Left ventricle myocardium superior (tissue), 1 donor: Measurements from ENCODE around the gene JDP2. TPM values are rescaled to one million over a fixed set of nuclear protein-coding genes. Genes with fewer than 3 reads are reported as not detected.
A peak's percentile ranks its signal among the peaks of the same experiment; 100 is the strongest.
"Not testable (repeated sequence)": the region's sequence is repeated elsewhere in the genome, so short reads cannot be mapped to it uniquely, and the experiment has no call there.

Experiments
- ATAC-seq: fragments of 200-7000 bp; cut with Tn5 transposase; one replicate; pipeline ENCODE4 v1.9.1; 2020; ENCODE audit warnings: mild to moderate bottlenecking, moderate library complexity
- DNase-seq: peaks from one replicate; pipeline ENCODE4 v3.0.0-alpha.2; 2020
- intact Hi-C: fragments of 100-400 bp; cut with micrococcal nuclease; formaldehyde crosslinking; loops from one replicate; pipeline ENCODE4 v1.11.0; 2022
- long read RNA-seq: library from polyadenylated mRNA; unstranded; transcript quantifications from one replicate; pipeline ENCODE4 v2.0.0, GENCODE V29; 2021
- total RNA-seq: library from RNA; stranded (reverse); fragmentation: NEBNext Ultra II Directional; extraction: Animal tissue kit (Norgen Biotek cat#: 25700); gene quantifications from one replicate; pipeline ENCODE4 v1.2.1, GENCODE V29; 2021
- donor health status: DM: no; HTN: yes; CAD: no; lungs with severe emphysema.

Gene JDP2, protein sequence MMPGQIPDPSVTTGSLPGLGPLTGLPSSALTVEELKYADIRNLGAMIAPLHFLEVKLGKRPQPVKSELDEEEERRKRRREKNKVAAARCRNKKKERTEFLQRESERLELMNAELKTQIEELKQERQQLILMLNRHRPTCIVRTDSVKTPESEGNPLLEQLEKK
- total RNA-seq, result 24.7 TPM
- long read RNA-seq, full-length matches to known transcripts, result 34 of 46 reads
- long read RNA-seq, partial matches to known transcripts, result 2 of 46 reads
- long read RNA-seq, other reads (novel, unspliced or antisense), result 10 of 46 reads

DNA sequence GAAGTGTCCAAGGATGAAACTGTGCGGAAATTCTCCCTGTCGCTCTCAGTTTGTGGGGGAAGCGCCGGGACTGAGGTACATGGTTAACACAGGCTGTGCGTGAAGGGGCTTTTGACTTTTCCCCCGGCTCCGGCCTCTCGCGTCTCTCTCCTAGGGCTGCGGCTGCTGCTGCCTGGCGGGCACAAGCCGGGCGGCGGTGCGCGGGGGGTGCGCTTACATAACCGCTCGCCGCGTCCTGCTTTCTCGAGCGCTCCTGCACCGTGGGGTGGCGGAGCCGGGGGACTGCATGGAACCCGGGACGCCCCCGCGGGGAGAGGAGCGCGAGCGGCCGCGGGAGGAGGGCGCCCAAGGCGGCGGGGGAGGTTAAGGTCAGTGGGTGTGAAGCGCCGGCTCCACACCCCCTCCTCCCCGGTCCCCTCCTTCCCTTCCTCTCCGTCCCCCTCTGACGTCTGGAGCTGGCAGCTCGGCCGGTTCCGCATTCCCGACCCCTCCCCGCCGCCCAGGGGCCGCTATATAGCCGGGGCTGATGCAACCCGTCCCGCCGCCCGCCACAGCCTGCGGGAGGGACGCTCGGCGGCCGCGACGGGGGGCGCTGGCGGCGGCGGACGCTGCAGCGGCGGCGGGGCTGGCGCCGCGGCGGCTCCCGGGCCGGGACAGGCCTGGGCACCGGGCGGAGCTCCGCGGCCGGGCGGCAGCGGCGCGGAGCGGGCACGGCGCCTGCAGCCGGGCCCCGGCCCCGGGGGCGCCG, at the start of gene JDP2:
Gene JDP2, plus strand, starts transcription at position 541 of the 748 bp plus-strand sequence. CDS start 9,899 bp downstream, outside the sequence.
- DNase-seq, result peak; percentile 98
- ATAC-seq, result peak; percentile 90
- intact Hi-C loops, result no loop called here

DNA sequence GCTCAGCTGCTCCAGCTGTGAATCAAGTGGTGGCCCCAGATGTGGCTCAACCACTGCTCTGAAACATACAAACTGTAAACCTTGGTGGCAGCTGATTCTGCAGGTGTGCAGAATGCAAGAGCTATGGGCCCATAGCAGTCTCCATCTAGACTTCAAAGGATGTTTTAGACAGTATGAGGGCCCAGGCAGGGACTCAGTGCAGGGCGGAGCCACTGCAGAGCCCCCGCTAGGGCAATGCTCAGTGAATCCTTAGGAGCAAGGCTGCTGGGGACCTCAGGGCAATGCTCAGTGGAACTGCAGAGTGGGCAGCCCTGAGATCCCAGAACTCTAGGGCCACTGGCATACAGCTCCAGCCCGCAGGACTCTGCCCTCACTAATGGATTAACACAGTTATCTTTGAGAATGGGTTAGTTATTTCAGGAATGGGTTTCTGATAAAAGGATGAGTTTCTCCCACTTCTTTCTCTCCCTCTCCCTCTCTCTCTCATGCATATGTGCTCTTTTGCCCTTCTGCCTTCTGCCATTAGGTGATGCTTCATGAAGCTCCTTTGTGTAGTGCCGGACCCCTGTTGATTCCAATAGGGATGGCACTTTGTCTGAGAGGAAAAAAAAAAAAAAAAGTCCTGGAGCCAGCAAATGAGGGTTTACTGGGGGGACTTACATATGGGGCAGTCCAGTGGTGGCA, 48.4 kb upstream of the JDP2 start:
- intact Hi-C loops, result no loop called here
- ATAC-seq, result no peak
- no peak for DNase-seq

DNA sequence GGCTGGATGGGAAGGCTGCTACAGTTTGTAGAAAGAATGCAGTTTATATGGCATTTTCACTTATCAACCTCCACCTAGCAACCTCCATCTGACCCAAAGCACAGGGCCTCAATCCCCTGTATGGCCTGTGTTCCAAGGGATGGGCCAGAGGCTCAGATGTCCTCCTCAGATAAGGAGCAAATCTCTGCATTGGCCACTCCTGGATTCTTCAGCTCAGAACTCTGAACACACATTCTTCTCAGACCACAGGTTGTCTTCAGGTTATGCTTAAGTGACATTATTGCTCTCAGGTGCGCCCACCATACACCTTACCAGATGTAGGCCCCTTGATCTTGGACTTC, 47.9 kb upstream of the JDP2 start:
- DNase-seq (no peak), ATAC-seq (no peak)
- intact Hi-C loops, result no loop called here

DNA sequence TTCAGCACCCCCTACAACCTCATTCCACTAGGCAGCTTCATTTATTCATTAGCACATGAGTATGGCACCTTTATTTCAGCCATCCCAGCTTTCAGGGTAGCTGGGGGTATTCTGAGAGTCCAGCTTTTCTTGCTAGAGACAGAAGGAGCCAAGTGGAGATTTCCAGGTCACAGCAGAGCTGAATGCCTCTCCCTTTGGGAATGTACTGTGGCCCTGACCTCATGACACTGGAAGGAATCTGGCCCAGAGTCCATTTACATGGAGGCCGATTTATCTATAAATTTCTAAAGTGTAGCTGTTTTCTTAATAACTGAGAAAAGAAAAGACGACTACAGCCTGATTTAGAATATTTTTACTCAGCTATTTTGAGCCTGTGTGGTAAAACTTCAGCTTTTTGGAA, 47.2 kb upstream of the JDP2 start:
- intact Hi-C loops, result no loop called here
- DNase-seq (no peak), ATAC-seq (peak; percentile 52)

DNA sequence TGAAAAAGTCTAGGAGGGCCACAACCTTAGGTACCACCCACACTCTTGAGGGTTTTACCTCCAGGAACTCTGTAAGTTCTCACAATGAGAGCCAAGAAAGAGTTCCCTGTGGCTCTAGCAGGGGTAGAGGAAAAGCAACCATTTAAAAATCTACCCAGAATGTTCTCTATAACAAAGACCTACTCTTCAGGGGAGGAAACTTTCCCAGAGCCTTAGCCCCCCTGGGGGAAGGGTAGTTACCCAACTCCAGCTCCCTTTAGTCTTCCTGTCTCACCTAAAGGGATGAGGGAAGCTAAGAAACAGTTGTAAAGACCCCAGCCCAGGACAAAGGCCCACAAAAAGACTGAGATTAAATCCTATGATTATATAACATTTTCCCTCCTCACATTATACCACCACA, 46.2 kb upstream of the JDP2 start:
- ATAC-seq (no peak), DNase-seq (no peak)
- intact Hi-C loops, result no loop called here

DNA sequence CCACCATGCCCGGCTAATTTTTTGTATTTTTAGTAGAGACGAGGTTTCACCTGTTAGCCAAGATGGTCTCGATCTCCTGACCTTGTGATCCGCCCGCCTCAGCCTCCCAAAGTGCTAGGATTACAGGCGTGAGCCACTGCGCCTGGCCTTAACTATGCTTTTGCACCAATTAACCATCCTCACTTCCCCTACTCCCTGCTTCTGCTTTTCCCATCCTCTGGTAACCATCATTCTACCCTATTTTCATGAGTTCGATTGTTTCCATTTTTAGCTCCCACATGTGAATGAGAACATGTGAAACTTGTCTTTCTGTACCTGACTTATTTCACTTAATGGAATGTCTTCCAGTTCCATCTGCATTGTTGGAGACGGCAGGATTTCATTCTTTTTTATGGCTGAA, 44.6 kb upstream of the JDP2 start:
- intact Hi-C loops, ATAC-seq, DNase-seq: not testable (repeated sequence)

- intact Hi-C loops, result no loop called here
- no peak for DNase-seq
- peak; percentile 41 for ATAC-seq
These were observed 44.1 kb upstream of the JDP2 start for GRCh38 chr14:75383721-75384120.

DNA sequence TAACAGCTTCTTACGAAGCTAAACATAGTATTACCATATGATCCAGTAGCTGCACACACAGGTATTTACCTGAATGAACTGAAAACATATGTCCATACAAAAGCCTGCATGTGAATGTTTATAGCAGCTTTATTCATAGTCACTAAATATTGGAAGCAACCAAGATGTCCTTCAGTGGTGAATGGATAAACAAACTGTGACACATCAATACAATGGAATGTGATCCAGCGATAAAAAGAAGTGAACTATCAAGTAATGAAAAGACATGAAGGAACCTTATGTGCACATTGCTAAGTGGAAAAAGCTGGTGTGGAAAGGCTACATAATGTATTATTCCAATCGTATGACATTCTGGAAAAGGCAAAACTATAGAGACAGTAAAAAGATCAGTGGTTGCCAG, 38.1 kb upstream of the JDP2 start:
- ATAC-seq (no peak), DNase-seq (no peak)
- intact Hi-C loops, result no loop called here

GRCh38 chr14:75390183-75390582, 37.6 kb upstream of the JDP2 start:
- intact Hi-C loops, result no loop called here

DNA sequence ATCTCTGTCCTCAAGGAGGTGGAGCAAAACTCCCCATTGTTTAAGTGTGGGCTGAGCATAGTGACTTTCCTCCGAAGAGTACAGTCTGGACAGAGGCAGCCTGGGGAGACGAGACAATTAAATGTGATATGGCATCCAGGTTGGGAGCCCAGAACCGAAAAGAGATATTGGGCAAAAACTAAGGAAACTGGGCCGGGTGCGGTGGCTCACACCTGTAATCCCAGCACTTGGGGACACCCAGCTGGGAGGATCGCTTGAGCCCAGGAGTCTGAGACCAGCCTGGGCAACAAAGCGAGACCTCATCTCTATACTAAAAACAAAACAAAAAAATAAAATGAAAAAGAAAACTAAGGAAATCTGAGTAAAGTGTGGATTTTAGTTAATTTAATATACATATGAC, 35.9 kb upstream of the JDP2 start:
- intact Hi-C loops, result no loop called here
- DNase-seq (no peak), ATAC-seq (no peak)

More at GRCh38 chr14:75390183-75390582, 37.6 kb upstream of the JDP2 start:
- no peak for ATAC-seq
- no peak for DNase-seq

DNA sequence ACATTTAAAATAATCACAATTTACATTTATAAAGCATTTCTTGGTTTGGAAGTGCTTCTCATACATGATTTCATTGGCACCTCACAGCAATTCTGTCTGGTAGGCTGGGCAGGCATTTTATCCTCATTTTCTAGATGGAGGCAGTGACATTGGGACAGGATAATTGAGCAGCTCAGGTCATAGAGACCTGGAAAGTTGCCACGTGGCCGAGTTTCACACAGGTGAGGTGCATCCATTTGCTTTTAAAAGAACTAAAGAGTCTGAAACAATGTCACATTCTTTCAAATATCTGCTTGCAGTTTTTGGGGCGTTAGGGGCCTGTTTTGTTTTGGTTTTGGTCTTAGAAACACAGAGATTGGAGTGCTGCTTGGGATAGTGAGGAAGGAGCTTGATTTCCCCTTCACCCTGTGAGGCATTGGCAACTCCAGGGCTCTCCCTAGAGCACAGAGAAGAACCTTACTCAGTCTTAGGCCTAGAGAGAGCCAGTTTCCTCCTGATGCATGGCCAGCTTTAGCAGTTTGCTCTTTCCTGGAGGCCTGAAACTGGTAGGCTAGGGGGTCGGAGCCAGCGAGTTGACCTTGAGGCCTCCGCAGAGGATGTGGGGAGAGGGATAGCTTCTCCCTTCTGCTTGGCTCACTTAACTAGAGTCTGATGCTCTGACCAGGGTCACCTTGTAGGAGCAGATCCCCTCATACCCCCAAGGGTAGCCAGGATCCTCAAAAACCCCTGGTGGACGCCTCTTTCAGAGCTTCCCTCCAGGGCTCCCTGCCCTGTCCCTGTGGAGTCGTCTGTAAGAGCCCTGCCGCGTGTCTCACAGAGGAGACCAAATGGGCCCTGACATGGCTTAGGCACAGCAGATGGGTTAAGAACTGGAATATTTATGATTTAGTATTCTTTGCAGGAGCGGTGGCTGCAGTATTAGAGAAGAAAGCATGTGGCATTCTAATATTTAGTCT, 34.9 kb upstream of the JDP2 start:
- no peak for ATAC-seq
- intact Hi-C loops, result no loop called here
- DNase-seq, result no peak

GRCh38 chr14:75393794-75394193, 34.0 kb upstream of the JDP2 start:
- ATAC-seq (no peak), DNase-seq (no peak)
- intact Hi-C loops, result no loop called here

DNA sequence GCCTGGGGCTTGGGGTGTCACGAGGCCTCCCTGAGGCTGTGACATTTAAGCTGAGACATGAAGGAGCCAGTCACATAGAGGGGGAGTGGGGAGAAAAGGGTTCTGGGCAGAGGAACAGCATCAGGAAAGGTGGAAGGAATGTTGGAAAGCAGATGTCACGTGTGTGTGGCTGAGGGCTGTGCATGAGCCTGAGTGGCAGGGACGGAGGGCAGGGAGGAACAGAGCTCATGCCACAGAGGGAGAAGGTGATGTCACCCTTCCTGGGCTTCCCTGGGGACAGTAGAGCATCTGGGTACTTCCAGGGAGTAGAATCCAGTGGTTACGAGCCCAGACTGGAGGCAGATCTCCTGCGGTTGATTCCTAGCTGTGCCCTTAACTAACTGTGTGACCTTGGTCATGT, 32.0 kb upstream of the JDP2 start:
- ATAC-seq, result no peak
- DNase-seq, result no peak
- intact Hi-C loops, result no loop called here

DNA sequence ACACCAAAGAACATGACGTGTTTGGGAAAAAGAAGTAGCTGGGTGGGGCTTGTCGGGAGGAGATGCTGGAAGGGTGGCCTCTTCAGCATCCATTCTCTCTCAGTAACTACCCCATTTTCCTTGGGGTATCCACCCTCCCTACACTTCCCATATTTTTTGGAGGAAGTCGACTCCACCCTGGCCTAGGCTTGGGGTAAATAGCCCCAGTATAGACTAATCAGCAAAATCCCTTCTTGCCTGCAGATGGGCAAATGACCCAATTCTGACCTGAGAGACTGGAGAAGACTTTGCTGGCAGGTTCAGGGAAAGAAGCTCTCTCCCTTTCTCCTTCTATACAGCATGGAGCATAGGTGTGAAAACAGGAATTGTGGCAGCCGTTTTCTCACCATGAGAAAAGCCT, 28.5 kb upstream of the JDP2 start:
- DNase-seq, result no peak
- intact Hi-C loops, result no loop called here
- ATAC-seq, result peak; percentile 21

- peak; percentile 93 for DNase-seq
- peak; percentile 95 for ATAC-seq
- intact Hi-C loops, result no loop called here
These were observed 27.7 kb upstream of the JDP2 start for GRCh38 chr14:75399843-75400775.

- intact Hi-C loops, result no loop called here
- DNase-seq, result peak; percentile 52
- ATAC-seq, result peak; percentile 63
These were observed 26.5 kb upstream of the JDP2 start for GRCh38 chr14:75401361-75401760.

DNA sequence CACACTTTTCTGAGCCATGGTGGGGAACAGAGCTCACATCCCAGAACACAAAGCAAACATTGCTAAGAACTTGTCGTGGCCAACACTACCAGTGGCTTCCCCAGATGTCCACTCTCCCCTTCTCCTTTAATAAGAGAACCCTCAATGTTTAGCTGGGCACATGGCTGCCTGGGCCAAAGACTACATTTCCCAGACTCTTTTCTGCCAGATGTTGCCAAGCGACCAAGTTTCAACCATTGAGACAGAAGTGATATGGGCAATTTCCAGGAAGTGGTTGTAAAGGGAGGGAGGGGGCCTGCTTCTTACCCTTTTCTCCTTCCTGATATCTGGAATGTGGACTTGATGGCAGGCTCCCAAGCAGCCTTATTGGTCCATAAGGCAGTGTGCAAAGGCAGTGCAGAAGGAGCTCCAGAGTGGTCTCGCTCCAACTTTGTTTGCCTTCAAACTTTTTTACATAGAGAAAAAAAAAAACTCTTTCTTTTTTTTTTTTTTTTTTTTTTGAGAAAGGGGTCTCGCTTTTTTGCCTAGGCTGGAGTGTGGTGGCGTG, 24.9 kb upstream of the JDP2 start:
- ATAC-seq (no peak), DNase-seq (no peak)
- intact Hi-C loops, result no loop called here

DNA sequence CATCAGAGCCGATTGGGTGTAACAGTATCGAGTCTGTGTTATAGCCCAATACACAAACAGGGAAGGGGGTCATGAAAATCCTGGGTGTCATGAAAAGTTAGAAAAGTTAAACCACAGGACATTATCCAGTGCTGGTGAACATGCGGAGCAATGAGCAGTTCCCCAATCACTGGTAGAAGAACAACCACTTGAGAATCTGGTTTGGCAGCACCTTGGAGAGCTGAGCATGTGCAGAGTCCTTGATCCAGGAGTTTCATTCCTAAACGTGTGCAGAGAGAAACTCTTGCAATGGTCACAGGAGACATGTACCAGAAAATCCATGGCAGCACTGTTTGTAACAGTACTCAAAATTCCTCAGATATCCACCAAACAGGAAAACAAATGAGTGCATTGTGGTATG, 23.0 kb upstream of the JDP2 start:
- intact Hi-C loops, result no loop called here
- no peak for DNase-seq
- ATAC-seq, result no peak
